Body of pancreas (tissue), 4 donors: ENCODE results near the gene SPSB1. TPM values are rescaled to one million over a fixed set of nuclear protein-coding genes. Genes with fewer than 3 reads are reported as not detected.
A peak's percentile ranks its signal among the peaks of the same experiment; 100 is the strongest.

Experiments
- ATAC-seq: fragments of 150-250 bp; one replicate; pipeline ENCODE4 v1.9.1; 2016
- DNase-seq, 4 donors: peaks; one replicate each; pipeline ENCODE4 v3.0.0-alpha.2; 2019
- H3K27ac ChIP-seq, 4 donors: fragments of 200-600 bp; sonication (generic); 1 replicate in 3 of 4; 2 replicates in 1 of 4; pipeline versions ENCODE4 v1.5.1 to v1.6.1; 2016 to 2019; ENCODE audit warnings: mild to moderate bottlenecking in 1 of 4, mixed read lengths in 1 of 4, moderate library complexity in 1 of 4
- H3K27me3 ChIP-seq, 2 donors: fragments of 200-600 bp; sonication (generic); one replicate each; pipeline ENCODE4 v1.6.0; 2016; ENCODE audit warnings: mild to moderate bottlenecking in 1 of 2
- H3K36me3 ChIP-seq, 2 donors: fragments of 200-600 bp; sonication (generic); replicated peaks in 1 of 2; 2 replicates each; pipeline ENCODE4 v1.5.1; 2016; ENCODE audit warnings: low read depth in 2 of 2; ENCODE audit not compliant: insufficient read depth in 1 of 2
- H3K4me1 ChIP-seq: fragments of 200-600 bp; sonication (generic); one replicate; pipeline ENCODE4 v1.6.0; 2016
- H3K4me3 ChIP-seq, 2 donors: fragments of 200-600 bp; sonication (generic); 1 replicate in 1 of 2; 2 replicates in 1 of 2; pipeline ENCODE4 v1.5.1; 2016 to 2019
- H3K9me3 ChIP-seq, 3 donors: fragments of 200-600 bp; sonication (generic); 1 replicate in 2 of 3; 2 replicates in 1 of 3; pipeline ENCODE4 v1.5.1; 2016
- POLR2A ChIP-seq, 3 donors: fragments of 450-650 bp; IDR thresholded peaks; one replicate each; pipeline ENCODE4 v1.6.1; 2016; ENCODE audit warnings: antibody characterized with exemption in 3 of 3, mild to moderate bottlenecking in 2 of 3
- WGBS, 2 donors: methylation state at CpG; one replicate each; pipeline ENCODE4 v1.1.5; 2017; 5-methylcytosine and 5-hydroxymethylcytosine counted together
- intact Hi-C: fragments of 100-400 bp; cut with DNase I; formaldehyde crosslinking; loops from one replicate; pipeline ENCODE4 v1.15.1; 2023
- total RNA-seq, 2 donors: library from RNA; depleted of rRNA; stranded (reverse); fragments of >200 nt; gene quantifications; one replicate each; pipeline ENCODE4 v1.1.0, GENCODE V29; 2016
- TF ChIP-seq, protein P1 (sequence below), 7 experiments: fragments of 450-650 bp in 4 of 7; fragments of 200-600 bp in 3 of 7; sonication (generic) in 3 of 7; IDR thresholded peaks; one replicate each; pipeline ENCODE4 v1.5.1; 2016 to 2019; ENCODE audit warnings: antibody characterized with exemption in 7 of 7

The SPSB1 gene
- total RNA-seq, 2 donors from 2014 or later = 14.5 to 16.5 TPM

DNA sequence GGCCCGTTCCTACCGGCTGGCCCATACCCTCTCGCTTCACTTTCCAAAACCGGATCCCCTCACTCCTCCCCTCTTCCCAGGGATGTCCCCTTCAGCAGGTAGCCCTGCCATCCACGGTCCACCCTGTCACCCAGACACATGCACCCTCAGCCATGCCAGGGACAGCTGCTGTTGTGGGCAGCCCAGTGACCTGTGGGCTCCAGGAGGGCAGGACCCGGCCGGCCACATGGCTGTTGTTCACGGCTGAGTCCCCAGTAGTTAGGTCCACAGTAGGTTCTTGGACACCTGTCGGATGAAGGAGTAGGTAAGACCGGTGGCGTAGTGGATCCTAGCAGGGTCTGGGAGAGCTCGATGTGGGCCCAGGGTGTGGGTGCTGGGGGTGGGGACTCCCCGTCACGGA lies 12.5 kb downstream of the SPSB1 start:
- TF ChIP-seq POLR2A (IDR thresholded peaks at IDR 0.05) = no peak
- TF ChIP-seq, protein P1, sequence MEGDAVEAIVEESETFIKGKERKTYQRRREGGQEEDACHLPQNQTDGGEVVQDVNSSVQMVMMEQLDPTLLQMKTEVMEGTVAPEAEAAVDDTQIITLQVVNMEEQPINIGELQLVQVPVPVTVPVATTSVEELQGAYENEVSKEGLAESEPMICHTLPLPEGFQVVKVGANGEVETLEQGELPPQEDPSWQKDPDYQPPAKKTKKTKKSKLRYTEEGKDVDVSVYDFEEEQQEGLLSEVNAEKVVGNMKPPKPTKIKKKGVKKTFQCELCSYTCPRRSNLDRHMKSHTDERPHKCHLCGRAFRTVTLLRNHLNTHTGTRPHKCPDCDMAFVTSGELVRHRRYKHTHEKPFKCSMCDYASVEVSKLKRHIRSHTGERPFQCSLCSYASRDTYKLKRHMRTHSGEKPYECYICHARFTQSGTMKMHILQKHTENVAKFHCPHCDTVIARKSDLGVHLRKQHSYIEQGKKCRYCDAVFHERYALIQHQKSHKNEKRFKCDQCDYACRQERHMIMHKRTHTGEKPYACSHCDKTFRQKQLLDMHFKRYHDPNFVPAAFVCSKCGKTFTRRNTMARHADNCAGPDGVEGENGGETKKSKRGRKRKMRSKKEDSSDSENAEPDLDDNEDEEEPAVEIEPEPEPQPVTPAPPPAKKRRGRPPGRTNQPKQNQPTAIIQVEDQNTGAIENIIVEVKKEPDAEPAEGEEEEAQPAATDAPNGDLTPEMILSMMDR (IDR thresholded peaks at IDR 0.05) = no peak
- DNase-seq (peak in 2 of 4 donors; percentile 36 to 48), ATAC-seq (peak; percentile 10)
- no peaks in the 10 kb centered on the region for H3K9me3 ChIP-seq
- no peak overlapping the region for H3K4me3 ChIP-seq
- 74% methylated on average over 13 to 14 of the region's 14 CpGs for WGBS, 2 donors
- H3K27me3 ChIP-seq = no peaks in the 10 kb centered on the region
- H3K36me3 ChIP-seq = no peaks in the 10 kb centered on the region
- intact Hi-C loops = no loop called here
- H3K27ac ChIP-seq = no peak overlapping the region
- H3K4me1 ChIP-seq = peaks cover 61% of the 10 kb centered on the region

DNA sequence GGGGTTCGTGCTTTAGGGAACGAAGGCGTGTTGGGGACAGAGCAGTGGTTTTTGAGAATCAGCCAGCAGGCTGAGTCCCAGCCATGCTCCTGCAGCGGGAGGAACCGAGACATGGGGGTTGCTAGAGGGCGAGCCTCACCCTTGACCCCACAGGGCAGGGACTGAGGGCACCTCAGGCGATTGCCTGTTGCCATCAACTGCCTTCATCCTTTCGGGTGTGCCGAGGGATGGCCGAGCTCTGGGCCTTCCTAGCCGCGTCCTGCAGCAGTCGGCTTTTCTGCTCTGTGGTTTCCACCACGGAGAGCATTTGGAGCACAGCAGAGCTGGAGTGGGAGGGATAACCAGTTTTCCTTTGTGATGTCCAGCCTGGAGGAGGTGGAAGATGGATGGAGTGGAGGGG lies 13.3 kb downstream of the SPSB1 start:
- WGBS, 2 donors = 85 to 89% methylated on average over 11 to 14 of the region's 14 CpGs
- no peak for DNase-seq
- H3K4me1 ChIP-seq = peaks cover 59% of the 10 kb centered on the region
- H3K27ac ChIP-seq = no peak overlapping the region
- no peaks in the 10 kb centered on the region for H3K27me3 ChIP-seq
- no peak for ATAC-seq
- H3K36me3 ChIP-seq = no peaks in the 10 kb centered on the region
- intact Hi-C loops = no loop called here
- no peak overlapping the region for H3K4me3 ChIP-seq
- TF ChIP-seq, protein P1 (IDR thresholded peaks at IDR 0.05) = no peak
- no peak for TF ChIP-seq POLR2A (IDR thresholded peaks at IDR 0.05)
- no peaks in the 10 kb centered on the region for H3K9me3 ChIP-seq

DNA sequence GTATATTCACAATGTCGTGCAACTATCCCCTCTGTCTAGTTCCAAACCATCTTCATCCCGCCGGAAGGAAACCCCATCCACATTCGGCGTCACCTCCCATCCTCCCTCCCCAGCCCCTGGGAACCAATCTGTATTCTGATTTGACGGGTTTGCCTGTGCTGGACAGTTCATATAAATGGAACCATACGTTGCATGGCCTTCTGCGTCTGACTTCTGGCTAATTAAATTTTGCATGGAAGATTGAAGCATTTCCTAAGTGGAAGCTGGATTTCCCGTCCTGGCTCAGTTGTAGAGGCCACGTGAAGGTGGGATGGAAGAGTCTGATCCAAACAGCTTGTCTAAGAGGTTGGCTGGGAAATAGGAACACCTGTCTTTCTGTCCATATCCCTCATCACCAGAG lies 14.6 kb downstream of the SPSB1 start:
- Histone ChIP-seq H3K36me3 (no peaks in the 10 kb centered on the region), H3K9me3 (no peaks in the 10 kb centered on the region), H3K4me1 (peaks cover 50% of the 10 kb centered on the region), H3K27me3 (no peaks in the 10 kb centered on the region), H3K27ac (no peak overlapping the region), H3K4me3 (no peak overlapping the region)
- ATAC-seq (no peak), DNase-seq (no peak)
- TF ChIP-seq, protein P1 (IDR thresholded peaks at IDR 0.05) = no peak
- no peak for TF ChIP-seq POLR2A (IDR thresholded peaks at IDR 0.05)
- 93 to 95% methylated on average over 10 of the region's 10 CpGs for WGBS, 2 donors
- intact Hi-C loops = no loop called here

DNA sequence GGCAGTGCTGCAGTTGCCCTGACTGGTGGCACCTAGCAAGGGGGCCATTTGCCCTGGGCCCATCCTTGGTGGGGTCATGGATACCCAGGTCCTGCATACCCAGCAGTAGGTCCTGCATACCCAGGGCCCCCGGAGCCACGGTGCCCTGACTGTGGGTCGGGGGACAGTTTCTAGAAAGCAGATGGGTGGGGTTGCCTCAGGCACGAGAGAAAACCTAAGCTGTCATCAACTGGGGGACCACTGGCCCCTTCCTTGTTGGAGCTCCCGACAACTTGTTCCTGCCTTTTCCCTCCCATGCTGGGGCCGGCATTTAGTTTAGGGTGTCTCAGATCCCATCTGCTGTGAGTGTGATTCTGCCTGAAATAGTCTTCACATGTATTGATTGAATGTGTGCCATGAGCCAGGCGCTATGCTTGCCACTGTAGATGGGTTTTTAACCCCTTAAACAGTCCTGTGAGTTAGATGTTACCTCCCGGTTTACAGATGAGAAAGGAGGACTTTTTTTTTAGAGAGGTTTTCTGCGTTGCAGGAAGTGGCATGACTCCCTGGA lies 15.6 kb downstream of the SPSB1 start:
- peaks cover 40% of the 10 kb centered on the region for H3K4me1 ChIP-seq
- intact Hi-C loops = no loop called here
- WGBS, 2 donors = 66 to 72% methylated on average over 5 to 7 of the region's 9 CpGs
- no peaks in the 10 kb centered on the region for H3K9me3 ChIP-seq
- H3K27ac ChIP-seq = no peak overlapping the region
- H3K27me3 ChIP-seq = no peaks in the 10 kb centered on the region
- no peaks in the 10 kb centered on the region for H3K36me3 ChIP-seq
- ATAC-seq (no peak), DNase-seq (no peak)
- TF ChIP-seq, protein P1 (IDR thresholded peaks at IDR 0.05) = no peak
- TF ChIP-seq POLR2A (IDR thresholded peaks at IDR 0.05) = no peak
- H3K4me3 ChIP-seq = no peak overlapping the region

DNA sequence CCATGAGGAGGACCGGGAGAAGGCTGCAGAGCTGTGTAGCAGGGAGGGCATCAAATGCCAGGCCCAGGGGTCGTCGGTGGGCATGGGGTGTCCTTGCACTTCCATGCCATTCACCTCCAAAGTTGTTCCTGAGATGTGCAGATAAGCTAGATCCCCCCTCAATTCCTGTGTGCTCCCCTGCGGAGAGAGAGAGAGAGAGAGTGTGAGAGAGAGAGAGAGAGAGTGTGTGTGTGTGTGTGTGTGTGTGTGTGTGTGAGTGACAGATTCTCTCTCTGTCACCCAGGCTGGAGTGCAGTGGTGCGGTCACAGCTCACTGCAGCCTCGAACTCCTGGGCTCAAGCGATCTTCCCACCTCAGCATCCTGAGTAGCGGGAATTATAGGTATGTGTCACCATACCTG lies 16.4 kb downstream of the SPSB1 start:
- Histone ChIP-seq H3K27ac (no peak overlapping the region), H3K4me3 (no peak overlapping the region), H3K9me3 (no peaks in the 10 kb centered on the region), H3K36me3 (no peaks in the 10 kb centered on the region), H3K27me3 (no peaks in the 10 kb centered on the region), H3K4me1 (peaks cover 33% of the 10 kb centered on the region)
- intact Hi-C loops = no loop called here
- ATAC-seq (no peak), DNase-seq (no peak)
- TF ChIP-seq, protein P1 (IDR thresholded peaks at IDR 0.05) = no peak
- TF ChIP-seq POLR2A (IDR thresholded peaks at IDR 0.05) = no peak
- WGBS, 2 donors = 78 to 92% methylated on average over 4 to 8 of the region's 8 CpGs
